ENCODE measurements around the gene NCOR2.
"Not testable (repeated sequence)": the region's sequence is repeated elsewhere in the genome, so short reads cannot be mapped to it uniquely, and the experiment has no call there.

The NCOR2 gene

DNA sequence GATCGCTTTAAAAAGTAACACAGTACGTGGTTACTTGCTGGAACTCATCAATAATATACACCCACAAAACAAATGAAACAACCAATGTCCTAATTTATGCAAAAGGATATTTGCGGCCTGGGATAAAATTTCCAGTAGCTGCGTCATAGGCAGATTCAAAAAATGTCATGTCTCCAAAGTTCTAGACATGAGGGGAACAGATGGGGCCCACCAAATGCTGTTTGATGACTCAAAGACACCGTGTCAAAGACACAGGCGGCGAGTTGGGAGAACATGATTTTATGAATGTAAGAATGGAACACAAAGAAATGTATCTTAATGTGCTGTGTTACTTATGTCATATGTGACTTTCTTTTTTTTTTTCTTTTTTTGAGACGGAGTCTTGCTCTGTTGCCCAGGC, 34.3 kb upstream of the NCOR2 start:
- no peak for DNase-seq (ENCODE audit: extremely low read depth in 1 of 2, low read depth in 1 of 2)

GRCh38 chr12:124599074-124599999, 31.9 kb upstream of the NCOR2 start:
- no peak for DNase-seq (ENCODE audit: extremely low read depth in 1 of 2, low read depth in 1 of 2)

GRCh38 chr12:124597041-124597440, 29.6 kb upstream of the NCOR2 start:
- no peak for DNase-seq (ENCODE audit: extremely low read depth in 1 of 2, low read depth in 1 of 2)

GRCh38 chr12:124595444-124595843, 28.0 kb upstream of the NCOR2 start:
- no peak for DNase-seq (ENCODE audit: extremely low read depth in 1 of 2, low read depth in 1 of 2)

DNA sequence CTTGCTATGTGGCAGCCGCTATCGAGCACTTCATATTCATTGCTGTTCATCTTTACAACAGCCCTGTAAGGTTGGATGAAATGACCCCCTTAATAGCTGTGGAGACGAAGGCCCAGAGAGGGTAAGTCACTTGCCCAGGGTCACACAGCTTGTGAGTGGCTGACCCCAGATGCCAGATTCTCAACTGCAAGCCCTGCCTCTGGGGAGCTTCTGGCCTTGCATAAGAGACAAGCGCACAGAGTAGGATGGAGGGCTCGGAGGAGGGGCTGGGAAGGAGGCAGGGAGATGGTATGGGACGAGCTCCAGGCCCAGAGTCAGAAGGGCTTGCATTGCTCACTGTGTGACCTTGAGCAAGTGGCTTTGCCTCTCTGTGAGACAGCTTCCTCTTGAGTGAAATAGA, 27.4 kb upstream of the NCOR2 start:
- DNase-seq (ENCODE audit: extremely low read depth in 1 of 2, low read depth in 1 of 2), result no peak

- no peak for DNase-seq (ENCODE audit: extremely low read depth in 1 of 2, low read depth in 1 of 2)
Observed at GRCh38 chr12:124593851-124594401, 26.5 kb upstream of the NCOR2 start.

- no peak for DNase-seq (ENCODE audit: extremely low read depth in 1 of 2, low read depth in 1 of 2)
Observed at GRCh38 chr12:124593176-124593575, 25.8 kb upstream of the NCOR2 start.

- DNase-seq (ENCODE audit: extremely low read depth in 1 of 2, low read depth in 1 of 2), result no peak
Observed at GRCh38 chr12:124592481-124593160, 25.2 kb upstream of the NCOR2 start.

DNA sequence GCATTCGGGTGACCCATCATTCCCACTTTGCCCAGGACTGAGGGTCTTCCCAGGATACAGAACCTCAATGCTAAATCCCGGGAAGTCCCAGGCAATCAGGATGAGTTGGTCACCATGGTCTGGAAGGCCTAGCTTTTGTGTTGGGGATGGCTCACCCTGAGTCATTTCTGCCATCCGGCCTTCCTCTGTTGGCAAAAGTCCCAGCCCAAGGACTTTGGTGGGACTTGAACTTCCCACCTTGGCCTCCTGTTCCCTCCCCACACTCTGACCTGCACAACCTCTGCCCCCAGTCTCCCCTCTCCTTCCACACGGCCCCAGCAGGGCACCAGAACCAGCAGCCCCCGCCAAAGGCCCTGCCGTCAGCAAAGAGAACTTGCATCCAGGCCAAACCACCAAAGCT, 24.6 kb upstream of the NCOR2 start:
- DNase-seq (ENCODE audit: extremely low read depth in 1 of 2, low read depth in 1 of 2), result no peak

- no peak for DNase-seq (ENCODE audit: extremely low read depth in 1 of 2, low read depth in 1 of 2)
Observed at GRCh38 chr12:124590447-124590846, 23.0 kb upstream of the NCOR2 start.

- no peak for DNase-seq (ENCODE audit: extremely low read depth in 1 of 2, low read depth in 1 of 2)
Observed at GRCh38 chr12:124588751-124589267, 21.4 kb upstream of the NCOR2 start.

DNA sequence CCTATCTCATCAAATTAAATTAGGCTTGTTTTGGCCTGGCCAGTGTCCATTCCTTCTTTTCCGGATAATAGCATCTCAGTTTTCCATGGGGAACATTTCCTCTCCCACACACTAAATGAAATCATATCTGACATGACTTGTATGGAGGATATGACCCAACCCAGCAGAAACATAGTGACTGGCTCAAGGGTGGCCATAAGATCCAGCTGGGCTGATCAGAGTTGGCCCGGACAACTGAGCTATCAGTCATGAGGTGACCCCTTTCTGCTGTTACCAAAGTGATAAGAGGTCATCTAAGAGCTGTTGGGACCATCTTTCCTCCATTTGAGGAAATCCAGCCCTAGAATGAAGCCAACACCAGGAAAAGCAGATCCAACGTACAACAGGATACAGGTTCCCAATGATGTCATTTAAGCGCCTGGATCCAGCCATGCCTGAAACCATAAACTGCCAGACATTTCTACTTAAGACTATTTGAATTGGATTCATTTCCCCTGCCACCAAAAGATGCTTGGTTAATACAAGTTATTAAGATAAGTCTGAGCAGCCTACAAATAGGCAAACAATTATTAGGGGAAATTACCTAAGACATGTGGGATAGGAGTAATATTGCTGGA, 20.7 kb upstream of the NCOR2 start:
- DNase-seq (ENCODE audit: extremely low read depth in 1 of 2, low read depth in 1 of 2), result no peak

GRCh38 chr12:124586756-124587155, 19.3 kb upstream of the NCOR2 start:
- DNase-seq (ENCODE audit: extremely low read depth in 1 of 2, low read depth in 1 of 2), result no peak

GRCh38 chr12:124584494-124584893, 17.1 kb upstream of the NCOR2 start:
- not testable (repeated sequence) for DNase-seq (ENCODE audit: extremely low read depth in 1 of 2, low read depth in 1 of 2)

DNA sequence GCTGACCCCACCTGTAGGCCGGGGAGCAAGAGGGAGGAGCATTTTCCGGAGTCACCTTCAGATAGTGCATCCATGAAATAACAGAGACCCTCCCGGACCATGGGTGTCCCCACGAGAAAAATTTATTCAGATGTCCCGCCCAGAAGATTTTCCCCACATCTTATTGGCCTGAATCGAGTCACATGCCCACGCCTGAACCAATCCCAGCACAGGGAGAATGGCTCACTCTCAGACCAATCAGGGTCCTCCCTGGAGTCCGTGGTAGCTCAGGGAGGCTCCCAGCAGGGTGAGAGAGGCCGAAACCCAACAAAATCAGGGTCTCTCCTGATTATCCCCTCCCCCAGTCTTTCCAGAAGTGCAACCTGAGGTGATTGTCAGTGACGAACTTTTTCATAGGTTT, 16.4 kb upstream of the NCOR2 start:
- DNase-seq (ENCODE audit: extremely low read depth in 1 of 2, low read depth in 1 of 2), result no peak

DNA sequence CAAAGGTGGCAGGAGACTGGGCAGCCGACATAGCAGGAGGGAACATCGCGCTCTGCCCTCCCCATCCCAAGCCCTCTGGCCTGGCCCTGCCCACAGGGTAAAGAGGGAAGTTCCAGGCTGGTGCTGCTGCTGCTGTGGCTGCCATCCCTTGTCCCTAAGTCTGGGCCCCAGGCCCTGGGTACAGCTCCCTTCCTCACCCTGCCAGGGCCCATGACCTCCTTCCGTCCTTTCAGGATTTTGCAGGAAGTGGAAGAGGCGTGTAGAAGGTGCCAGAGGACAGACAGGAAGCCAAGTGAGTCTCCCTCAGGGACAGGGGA, 14.7 kb upstream of the NCOR2 start:
- DNase-seq (ENCODE audit: extremely low read depth in 1 of 2, low read depth in 1 of 2), result no peak

GRCh38 chr12:124581307-124582107, 14.1 kb upstream of the NCOR2 start:
- no peak for DNase-seq (ENCODE audit: extremely low read depth in 1 of 2, low read depth in 1 of 2)

GRCh38 chr12:124579921-124580517, 12.6 kb upstream of the NCOR2 start:
- DNase-seq (ENCODE audit: extremely low read depth in 1 of 2, low read depth in 1 of 2), result no peak

GRCh38 chr12:124578854-124579253, 11.4 kb upstream of the NCOR2 start:
- DNase-seq (ENCODE audit: extremely low read depth in 1 of 2, low read depth in 1 of 2), result no peak

DNA sequence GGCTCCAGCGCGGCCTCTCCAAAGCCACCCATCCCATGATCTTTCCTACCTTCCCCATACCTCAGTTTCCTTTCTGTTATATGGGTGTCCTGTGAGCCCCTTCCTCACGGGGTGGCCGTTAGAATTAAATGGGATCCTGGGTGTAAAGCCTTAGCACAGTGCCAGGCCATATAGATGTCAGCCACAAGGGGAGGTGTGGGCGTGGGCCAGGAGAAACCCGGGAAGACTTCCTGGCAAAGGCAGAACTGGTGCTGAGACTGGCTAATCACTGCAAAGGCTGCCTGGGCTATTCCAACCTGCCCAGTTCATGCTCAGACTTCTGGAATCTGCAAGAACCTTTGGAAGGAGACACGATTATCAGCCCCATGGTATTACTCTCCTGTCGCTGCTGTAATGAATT, 11.0 kb upstream of the NCOR2 start:
- no peak for DNase-seq (ENCODE audit: extremely low read depth in 1 of 2, low read depth in 1 of 2)

Measured in activated CD8-positive, alpha-beta memory T cell treated with anti-CD3 and anti-CD28 coated beads for 1 hour (primary cell).